Fibroblast of pulmonary artery (primary cell): ENCODE data around the gene NDUFA11.
"Not testable (repeated sequence)": the region's sequence is repeated elsewhere in the genome, so short reads cannot be mapped to it uniquely, and the experiment has no call there.

Experiments
- DNase-seq: peaks from one replicate; pipeline ENCODE4 v3.0.0-alpha.2; 2010; ENCODE audit warnings: low read depth
- H3K4me3 ChIP-seq: replicated peaks from 2 replicates; pipeline ENCODE4 v1.5.1; 2011; ENCODE audit warnings: low read depth, mild to moderate bottlenecking, control low read depth, low read length, moderate library complexity
- CTCF ChIP-seq: IDR thresholded peaks from 2 replicates; pipeline ENCODE4 v1.5.1; 2011; ENCODE audit warnings: mild to moderate bottlenecking, control low read depth, low read length, inconsistent platforms; ENCODE audit errors: missing control alignments

NDUFA11 gene

GRCh38 chr19:5891572-5891937, 12.0 kb downstream of the NDUFA11 start:
- no peak for DNase-seq
- H3K4me3 ChIP-seq: no peak overlapping the region
- no peak for TF ChIP-seq CTCF

DNA sequence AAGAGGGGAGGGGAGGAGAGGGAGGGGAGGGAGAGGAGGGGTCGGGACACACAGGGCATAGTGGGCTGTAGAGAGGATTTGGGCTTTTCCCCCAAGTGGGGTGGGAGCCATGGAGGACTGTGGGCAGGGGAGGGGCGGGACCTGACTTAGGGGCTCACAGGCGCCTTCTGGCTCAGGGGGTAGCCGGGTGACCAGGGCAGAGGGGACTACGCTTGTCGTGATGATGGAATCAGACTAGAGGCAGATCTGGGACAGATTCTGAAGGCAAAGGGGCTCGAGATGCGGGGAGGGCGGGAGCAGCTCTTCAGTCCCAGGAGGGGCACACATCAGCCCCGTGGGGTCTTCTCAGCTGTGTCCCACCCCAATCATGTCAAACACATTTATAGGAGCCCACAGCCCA, 13.5 kb downstream of the NDUFA11 start:
- no peak for DNase-seq

GRCh38 chr19:5889288-5889971, 14.2 kb downstream of the NDUFA11 start:
- TF ChIP-seq CTCF: no peak
- DNase-seq: no peak
- H3K4me3 ChIP-seq: no peak overlapping the region

More for the DNA sequence above, 13.5 kb downstream of the NDUFA11 start:
- H3K4me3 ChIP-seq: no peak overlapping the region
- no peak for TF ChIP-seq CTCF

GRCh38 chr19:5884065-5884811, 19.4 kb downstream of the NDUFA11 start:
- not testable (repeated sequence) for H3K4me3 ChIP-seq, DNase-seq

DNA sequence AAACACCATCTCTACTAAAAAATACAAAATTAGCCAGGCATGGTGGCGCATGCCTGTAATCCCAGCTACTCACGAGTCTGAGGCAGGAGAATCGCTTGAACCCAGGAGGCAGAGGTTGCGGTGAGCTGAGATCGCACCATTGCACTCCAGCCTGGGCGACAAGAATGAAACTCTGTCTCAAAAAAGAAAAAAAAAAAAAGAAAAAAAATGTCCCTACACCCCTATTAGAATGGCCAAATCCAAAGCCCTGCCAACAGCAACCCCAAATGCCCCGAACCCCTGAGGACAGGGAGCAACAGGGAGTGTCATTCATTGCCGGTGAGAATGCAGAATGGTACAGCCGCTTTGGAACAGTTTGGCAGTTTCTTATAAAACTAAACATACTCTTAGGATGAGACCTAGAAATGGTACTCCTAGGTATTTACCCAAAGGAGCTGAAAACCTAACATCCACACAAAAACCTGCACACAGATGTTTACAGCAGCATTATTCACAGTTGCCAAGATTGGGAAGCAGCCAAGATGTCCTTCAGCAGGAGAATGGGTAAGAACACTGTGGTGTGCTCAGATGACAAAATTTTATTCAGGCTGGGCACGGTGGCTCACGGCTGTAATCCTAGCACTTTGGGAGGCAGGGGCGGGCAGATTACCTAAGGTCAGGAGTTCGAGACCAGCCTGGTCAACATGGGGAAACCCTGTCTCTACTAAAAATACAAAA, 20.3 kb downstream of the NDUFA11 start:
- H3K4me3 ChIP-seq, DNase-seq: not testable (repeated sequence)

DNA sequence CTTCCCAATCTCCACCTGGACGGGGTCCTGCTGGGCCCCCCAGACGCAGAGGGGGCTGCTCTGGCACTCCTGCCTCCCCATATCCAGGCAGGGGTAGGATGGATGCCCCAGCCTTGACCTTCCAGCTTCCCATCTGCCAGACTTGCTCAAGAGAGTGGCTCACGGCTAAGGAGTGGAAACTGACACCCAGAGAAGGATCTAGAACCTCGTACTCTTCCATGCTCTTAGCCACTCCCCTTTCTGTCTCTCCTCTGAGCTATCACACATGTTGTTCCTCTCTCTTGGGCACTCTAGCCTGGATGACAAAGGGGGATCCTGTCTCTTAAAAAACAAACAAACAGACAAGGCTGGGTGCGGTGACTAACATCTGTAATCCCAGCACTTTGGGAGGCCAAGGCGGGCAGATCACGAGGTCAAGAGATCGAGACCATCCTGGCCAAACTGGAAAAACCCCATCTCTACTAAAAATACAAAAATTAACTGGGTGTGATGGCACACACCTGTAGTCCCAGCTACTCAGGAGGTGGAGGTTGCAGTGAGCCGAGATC, 21.1 kb downstream of the NDUFA11 start:
- no peak for DNase-seq
- H3K4me3 ChIP-seq: no peak overlapping the region
- TF ChIP-seq CTCF: no peak

GRCh38 chr19:5881543-5882299, 21.9 kb downstream of the NDUFA11 start:
- no peak for TF ChIP-seq CTCF
- no peak overlapping the region for H3K4me3 ChIP-seq
- DNase-seq: no peak
